Occipital lobe (tissue), 2 donors: ENCODE data around the gene GNAS-AS1. TPM values are rescaled to one million over a fixed set of nuclear protein-coding genes. Genes with fewer than 3 reads are reported as not detected.

Experiments
- DNase-seq: peaks from one replicate; lab custom pipeline; 2025; lab: John Stamatoyannopoulos, UW
- total RNA-seq: library from RNA; depleted of rRNA; stranded (reverse); fragments of >200 nt; gene quantifications from one replicate; pipeline ENCODE4 v1.2.3, GENCODE V29; 2014

GNAS-AS1 gene
- total RNA-seq, 1 donor from 2014 or later = 0.94 TPM

- DNase-seq = no peak
These were observed 12.5 kb upstream of the GNAS-AS1 start for GRCh38 chr20:58863044-58863790.

- DNase-seq = no peak
These were observed 5.0 kb upstream of the GNAS-AS1 start for GRCh38 chr20:58855506-58856389.

- DNase-seq = no peak
These were observed 4.2 kb upstream of the GNAS-AS1 start for GRCh38 chr20:58854638-58855471.

GRCh38 chr20:58853976-58854637 lies 3.4 kb upstream of the GNAS-AS1 start:
- DNase-seq = no peak

- no peak for DNase-seq
These were observed 2.8 kb upstream of the GNAS-AS1 start for GRCh38 chr20:58853466-58853865.

- DNase-seq = no peak
These were observed 2.0 kb upstream of the GNAS-AS1 start, which contains the start of gene GNAS for GRCh38 chr20:58852543-58853271. Gene GNAS, plus strand, starts transcription at chr20:58852716.

- DNase-seq = no peak
These were observed 1.3 kb upstream of the GNAS-AS1 start for GRCh38 chr20:58851969-58852458.

- no peak for DNase-seq
These were observed 693 bp upstream of the GNAS-AS1 start for GRCh38 chr20:58851221-58851968.

GRCh38 chr20:58847463-58847862 lies 3.2 kb downstream of the GNAS-AS1 start:
- DNase-seq = no peak

- no peak for DNase-seq
These were observed 5.0 kb downstream of the GNAS-AS1 start for GRCh38 chr20:58845706-58846105.

GRCh38 chr20:58843128-58843556 lies 7.6 kb downstream of the GNAS-AS1 start:
- no peak for DNase-seq

- no peak for DNase-seq
These were observed 8.4 kb downstream of the GNAS-AS1 start for GRCh38 chr20:58842276-58842675.

- no peak for DNase-seq
These were observed 9.0 kb downstream of the GNAS-AS1 start for GRCh38 chr20:58841539-58842264.

- no peak for DNase-seq
These were observed 9.7 kb downstream of the GNAS-AS1 start for GRCh38 chr20:58840816-58841538.

GRCh38 chr20:58839991-58840747 lies 10.5 kb downstream of the GNAS-AS1 start:
- no peak for DNase-seq

- no peak for DNase-seq
These were observed 11.2 kb downstream of the GNAS-AS1 start for GRCh38 chr20:58839474-58839874.

GRCh38 chr20:58838174-58838573 lies 12.5 kb downstream of the GNAS-AS1 start:
- DNase-seq = no peak
